Lower leg skin (tissue), 3 donors: ENCODE results near the gene PKD1L1.

ENCODE experiments used
- CTCF ChIP-seq, 3 donors: fragments of 450-650 bp; IDR thresholded peaks; one replicate each; pipeline ENCODE4 v1.5.1; 2016; ENCODE audit warnings: antibody characterized with exemption in 3 of 3, mild to moderate bottlenecking in 3 of 3, moderate library complexity in 2 of 3
- POLR2A ChIP-seq, 2 donors: fragments of 450-650 bp; IDR thresholded peaks; one replicate each; pipeline ENCODE4 v1.6.1; 2016 to 2017; ENCODE audit warnings: antibody characterized with exemption in 2 of 2, mild to moderate bottlenecking in 1 of 2, moderate library complexity in 1 of 2

GRCh38 chr7:47990592-47990991 lies 42.3 kb upstream of the PKD1L1 start:
- TF ChIP-seq CTCF (IDR thresholded peaks at IDR 0.05) (no peak), POLR2A (IDR thresholded peaks at IDR 0.05) (no peak)
